ENCODE data around the gene OSM.

Gene OSM

GRCh38 chr22:30249049-30250038 lies 17.3 kb downstream of the OSM start:
- peaks cover 3% of the 10 kb centered on the region for H3K4me1 ChIP-seq (ENCODE audit: control insufficient read depth, insufficient read depth, low read length)
- CTCF ChIA-PET: interaction anchor here (0.5 to 3.1 kb wide), 5 partner anchors 91 to 235 kb away, joined by 3 to 16 read pairs (median 3); no protein-coding TSS in a partner anchor
- no peak overlapping the region for H3K27ac ChIP-seq (ENCODE audit: extremely low read depth, low read depth, low read length)
- peaks cover 0 to 5% of the 10 kb centered on the region in 2 experiments; a peak in 1 of 3 replicates for H3K36me3 ChIP-seq (ENCODE audit: control insufficient read depth in 2 of 2, insufficient read depth in 1 of 2, low read length in 2 of 2)
- H3K9me3 ChIP-seq (ENCODE audit: control insufficient read depth, insufficient read depth, low read depth, low read length): no peaks in the 10 kb centered on the region
- no peak for TF ChIP-seq ZBTB17 (tag by site-specific recombination; IDR thresholded peaks at IDR 0.05)
- peak; percentile 83 for TF ChIP-seq WT1 (tag by site-specific recombination; IDR thresholded peaks at IDR 0.05)
- TF ChIP-seq EGR2 (tag by site-specific recombination; IDR thresholded peaks at IDR 0.05; ENCODE audit: low read depth): peak; percentile 43; the same call in 1 of the 2 replicates
- peak; percentile 53 for TF ChIP-seq ZIC2 (tag by site-specific recombination; IDR thresholded peaks at IDR 0.05)
- peak; percentile 63 for TF ChIP-seq ZFHX2 (tag by site-specific recombination; conservative IDR thresholded peaks at IDR 0.05)
- TF ChIP-seq ZNF837 (tag by site-specific recombination; IDR thresholded peaks at IDR 0.05): no peak
- TF ChIP-seq KLF1 (tag by site-specific recombination; IDR thresholded peaks at IDR 0.05): peak; percentile 88
- peak; percentile 52; the same call in 1 of the 2 replicates for TF ChIP-seq KLF17 (tag by site-specific recombination; IDR thresholded peaks at IDR 0.05)
- no peak overlapping the region for H3K4me3 ChIP-seq (ENCODE audit: low read depth, low read length)
- POLR2A ChIA-PET: no interaction called here

- Histone ChIP-seq H3K27ac (ENCODE audit: extremely low read depth, low read depth, low read length) (no peak overlapping the region), H3K9me3 (ENCODE audit: control insufficient read depth, insufficient read depth, low read depth, low read length) (no peaks in the 10 kb centered on the region), H3K4me1 (ENCODE audit: control insufficient read depth, insufficient read depth, low read length) (peaks cover 3% of the 10 kb centered on the region), H3K36me3 (ENCODE audit: control insufficient read depth in 2 of 2, insufficient read depth in 1 of 2, low read length in 2 of 2) (peaks cover 0 to 13% of the 10 kb centered on the region in 2 experiments; a peak in 1 of 3 replicates), H3K4me3 (ENCODE audit: low read depth, low read length) (no peak overlapping the region)
- TF ChIP-seq HOXD13 (CRISPR knock-in tag; IDR thresholded peaks at IDR 0.05; ENCODE audit: borderline replicate concordance): no peak
- TF ChIP-seq ZNF423 (tag by site-specific recombination; IDR thresholded peaks at IDR 0.05): no peak
- no peak for TF ChIP-seq SETDB1 (IDR thresholded peaks at IDR 0.05; ENCODE audit: insufficient read length, low read length)
- no peak for TF ChIP-seq SALL2 (tag by site-specific recombination; IDR thresholded peaks at IDR 0.05; ENCODE audit: borderline replicate concordance)
- no peak for TF ChIP-seq ZNF114 (tag by site-specific recombination; IDR thresholded peaks at IDR 0.05)
- TF ChIP-seq ZNF529 (tag by site-specific recombination; IDR thresholded peaks at IDR 0.05; ENCODE audit: insufficient replicate concordance): no peak
- no peak for TF ChIP-seq ZNF140 (tag by site-specific recombination; IDR thresholded peaks at IDR 0.05)
- no peak for TF ChIP-seq ZNF398 (tag by site-specific recombination; IDR thresholded peaks at IDR 0.05)
- no peak for TF ChIP-seq ZNF394 (tag by site-specific recombination; IDR thresholded peaks at IDR 0.05; ENCODE audit: borderline replicate concordance)
- no peak for TF ChIP-seq ZBTB10 (tag by site-specific recombination; IDR thresholded peaks at IDR 0.05)
- TF ChIP-seq ZNF488 (tag by site-specific recombination; IDR thresholded peaks at IDR 0.05): no peak
- no peak for TF ChIP-seq ZBTB26 (tag by site-specific recombination; optimal IDR thresholded peaks at IDR 0.05)
- TF ChIP-seq ZNF558 (tag by site-specific recombination; IDR thresholded peaks at IDR 0.05): no peak
- no peak for TF ChIP-seq ZBTB8A (tag by site-specific recombination; IDR thresholded peaks at IDR 0.05)
- no peak for TF ChIP-seq ZNF16 (tag by site-specific recombination; IDR thresholded peaks at IDR 0.05; ENCODE audit: low read depth)
- TF ChIP-seq ZSCAN18 (tag by site-specific recombination; IDR thresholded peaks at IDR 0.05): no peak
- TF ChIP-seq SP3 (tag by site-specific recombination; IDR thresholded peaks at IDR 0.05): no peak
- CTCF ChIA-PET: interaction anchor here (0.5 kb wide), 2 partner anchors 15 to 142 kb away, joined by 3 read pairs; no protein-coding TSS in a partner anchor
- POLR2A ChIA-PET: no interaction called here
Measured at GRCh38 chr22:30248484-30248883, 18.2 kb downstream of the OSM start.
